ENCODE data around the gene PPM1L.

DNA sequence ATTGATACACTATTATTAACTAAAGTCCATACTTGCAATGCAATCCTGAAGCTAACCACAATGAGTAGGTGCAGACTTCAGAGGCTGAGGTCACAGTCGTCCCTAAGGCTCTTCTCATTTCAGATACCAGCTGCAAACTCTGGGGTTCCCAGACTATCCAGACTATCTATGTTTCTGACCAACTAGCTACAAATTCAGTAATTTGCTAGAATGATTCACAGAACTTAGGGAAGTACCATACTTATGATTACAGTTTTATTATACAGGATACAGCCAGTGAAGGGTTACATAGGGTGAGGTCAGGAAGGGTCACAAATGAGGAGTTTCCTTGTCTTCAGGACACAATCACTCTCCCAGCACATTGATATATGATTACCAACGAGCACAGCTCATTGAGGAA, 36.5 kb downstream of the PPM1L start:
- no peak for TF ChIP-seq EZH2 (IDR thresholded peaks at IDR 0.05; ENCODE audit: borderline replicate concordance, low read length)
- TF ChIP-seq, protein P1, sequence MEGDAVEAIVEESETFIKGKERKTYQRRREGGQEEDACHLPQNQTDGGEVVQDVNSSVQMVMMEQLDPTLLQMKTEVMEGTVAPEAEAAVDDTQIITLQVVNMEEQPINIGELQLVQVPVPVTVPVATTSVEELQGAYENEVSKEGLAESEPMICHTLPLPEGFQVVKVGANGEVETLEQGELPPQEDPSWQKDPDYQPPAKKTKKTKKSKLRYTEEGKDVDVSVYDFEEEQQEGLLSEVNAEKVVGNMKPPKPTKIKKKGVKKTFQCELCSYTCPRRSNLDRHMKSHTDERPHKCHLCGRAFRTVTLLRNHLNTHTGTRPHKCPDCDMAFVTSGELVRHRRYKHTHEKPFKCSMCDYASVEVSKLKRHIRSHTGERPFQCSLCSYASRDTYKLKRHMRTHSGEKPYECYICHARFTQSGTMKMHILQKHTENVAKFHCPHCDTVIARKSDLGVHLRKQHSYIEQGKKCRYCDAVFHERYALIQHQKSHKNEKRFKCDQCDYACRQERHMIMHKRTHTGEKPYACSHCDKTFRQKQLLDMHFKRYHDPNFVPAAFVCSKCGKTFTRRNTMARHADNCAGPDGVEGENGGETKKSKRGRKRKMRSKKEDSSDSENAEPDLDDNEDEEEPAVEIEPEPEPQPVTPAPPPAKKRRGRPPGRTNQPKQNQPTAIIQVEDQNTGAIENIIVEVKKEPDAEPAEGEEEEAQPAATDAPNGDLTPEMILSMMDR (IDR thresholded peaks at IDR 0.05; ENCODE audit: low read length), result no peak
